ENCODE measurements around the gene UTP14C.
"Not testable (repeated sequence)": the region's sequence is repeated elsewhere in the genome, so short reads cannot be mapped to it uniquely, and the experiment has no call there.

UTP14C gene

DNA sequence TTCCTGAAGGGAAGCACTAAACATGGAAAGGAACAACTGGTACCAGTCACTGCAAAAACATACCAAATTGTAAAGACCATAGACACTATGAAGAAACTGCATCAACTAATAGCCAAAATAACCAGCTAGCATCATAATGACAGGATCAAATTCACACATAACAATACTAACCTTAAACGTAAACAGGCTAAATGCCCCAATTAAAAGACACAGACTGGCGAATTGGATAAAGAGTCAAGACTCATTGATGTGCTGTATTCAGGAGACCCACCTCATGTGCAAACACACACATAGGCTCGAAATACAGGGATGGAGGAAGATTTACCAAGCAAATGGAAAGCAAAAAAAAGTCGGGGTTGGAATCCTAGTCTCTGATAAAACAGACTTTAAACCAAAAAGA is 39.6 kb upstream of the UTP14C start:
- not testable (repeated sequence) for H3K18ac ChIP-seq (ENCODE audit: low read length); H3K9me3 ChIP-seq (replicated peaks in 1 of 2; ENCODE audit: control insufficient read depth in 2 of 2, insufficient read depth in 1 of 2, low read depth in 1 of 2, low read length in 2 of 2); H3K79me1 ChIP-seq (ENCODE audit: low read depth, low read length); H2BK120ac ChIP-seq (ENCODE audit: low read depth, low read length); H2BK5ac ChIP-seq (ENCODE audit: low read length); H3K36me3 ChIP-seq (replicated peaks in 1 of 2; ENCODE audit: control insufficient read depth in 2 of 2, insufficient read depth in 2 of 2, low read length in 2 of 2); H3K9ac ChIP-seq (ENCODE audit: low read depth, low read length, poor library complexity); H2BK15ac ChIP-seq (ENCODE audit: low read length); H3K27me3 ChIP-seq (ENCODE audit: control insufficient read depth in 3 of 3, insufficient read depth in 3 of 3, low read depth in 1 of 3, low read length in 3 of 3); H3K4me1 ChIP-seq (ENCODE audit: control insufficient read depth in 2 of 2, insufficient read depth in 1 of 2, low read depth in 1 of 2, low read length in 2 of 2); H2AK5ac ChIP-seq (ENCODE audit: low read depth, low read length); H4K8ac ChIP-seq (ENCODE audit: low read depth, low read length); H3K27ac ChIP-seq (replicated peaks; ENCODE audit: low read length); H3K14ac ChIP-seq (ENCODE audit: low read length); H2AFZ ChIP-seq (ENCODE audit: low read length); H2BK12ac ChIP-seq (ENCODE audit: low read length); H3K4ac ChIP-seq (ENCODE audit: low read length); H4K91ac ChIP-seq (ENCODE audit: low read depth, low read length, poor library complexity); H3K4me3 ChIP-seq (ENCODE audit: low read length in 2 of 2); DNase-seq (ENCODE audit: low spot score); H3K4me2 ChIP-seq (ENCODE audit: insufficient read depth, low read length, poor library complexity, severe bottlenecking); H3K23ac ChIP-seq (ENCODE audit: low read depth, low read length, poor library complexity)
- no CpG with 5 or more reads among the region's 4 CpGs for WGBS, 2 donors (ENCODE audit: extremely low coverage in 2 of 2, insufficient read length in 2 of 2, insufficient replicate concordance in 1 of 2)

DNA sequence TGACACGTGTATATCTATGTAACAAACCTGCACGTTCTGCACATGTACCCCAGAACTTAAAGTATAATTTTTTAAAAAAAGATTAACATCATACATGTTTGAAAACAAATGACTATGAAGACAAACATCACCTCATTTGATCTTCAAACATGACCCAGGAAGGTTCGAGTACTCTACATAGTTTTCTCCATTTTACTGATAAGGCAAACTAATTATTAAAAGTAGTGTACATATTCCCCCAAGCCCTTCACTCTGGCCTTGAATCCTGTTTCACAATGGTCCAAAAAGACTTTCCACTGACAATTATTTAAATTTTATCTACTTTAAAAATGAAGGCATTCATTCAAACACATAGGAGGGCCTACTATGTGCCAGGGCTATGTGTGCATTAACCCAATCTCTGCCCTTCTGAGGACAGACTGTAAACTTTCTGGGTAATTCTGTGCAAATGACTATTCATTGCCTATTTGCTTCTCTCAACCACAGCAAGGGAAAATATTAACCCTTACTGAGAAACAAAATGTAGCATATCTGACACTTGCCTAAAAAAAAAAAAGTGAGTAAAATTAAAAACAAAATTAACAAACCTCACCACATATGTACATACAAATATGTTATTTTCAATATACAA is 35.4 kb upstream of the UTP14C start:
- no peak overlapping the region for H3K4me3 ChIP-seq (ENCODE audit: low read length in 2 of 2)
- H3K4me2 ChIP-seq (ENCODE audit: insufficient read depth, low read length, poor library complexity, severe bottlenecking) = no peak overlapping the region
- no peak overlapping the region for H4K91ac ChIP-seq (ENCODE audit: low read depth, low read length, poor library complexity)
- no peak overlapping the region for H4K8ac ChIP-seq (ENCODE audit: low read depth, low read length)
- H3K27me3 ChIP-seq (ENCODE audit: control insufficient read depth in 3 of 3, insufficient read depth in 3 of 3, low read depth in 1 of 3, low read length in 3 of 3) = no peaks in the 10 kb centered on the region
- no peak overlapping the region for H2BK12ac ChIP-seq (ENCODE audit: low read length)
- H2AK5ac ChIP-seq (ENCODE audit: low read depth, low read length) = no peak overlapping the region
- H3K18ac ChIP-seq (ENCODE audit: low read length) = no peak overlapping the region
- H3K14ac ChIP-seq (ENCODE audit: low read length) = no peak overlapping the region
- no CpG with 5 or more reads among the region's 3 CpGs for whole genome bisulfite sequencing, 2 donors (ENCODE audit: extremely low coverage in 2 of 2, insufficient read length in 2 of 2, insufficient replicate concordance in 1 of 2)
- H3K4ac ChIP-seq (ENCODE audit: low read length) = no peak overlapping the region
- H3K23ac ChIP-seq (ENCODE audit: low read depth, low read length, poor library complexity) = no peak overlapping the region
- no peak overlapping the region for H3K9ac ChIP-seq (ENCODE audit: low read depth, low read length, poor library complexity)
- H2BK5ac ChIP-seq (ENCODE audit: low read length) = no peak overlapping the region
- no peak overlapping the region for H2BK120ac ChIP-seq (ENCODE audit: low read depth, low read length)
- no peaks in the 10 kb centered on the region for H3K4me1 ChIP-seq (ENCODE audit: control insufficient read depth in 2 of 2, insufficient read depth in 1 of 2, low read depth in 1 of 2, low read length in 2 of 2)
- no peak for DNase-seq (ENCODE audit: low spot score)
- no peaks in the 10 kb centered on the region for H3K79me1 ChIP-seq (ENCODE audit: low read depth, low read length)
- no peaks in the 10 kb centered on the region for H3K36me3 ChIP-seq (replicated peaks in 1 of 2; ENCODE audit: control insufficient read depth in 2 of 2, insufficient read depth in 2 of 2, low read length in 2 of 2)
- H2BK15ac ChIP-seq (ENCODE audit: low read length) = no peak overlapping the region
- no peak overlapping the region for H3K27ac ChIP-seq (replicated peaks; ENCODE audit: low read length)
- no peaks in the 10 kb centered on the region for H3K9me3 ChIP-seq (replicated peaks in 1 of 2; ENCODE audit: control insufficient read depth in 2 of 2, insufficient read depth in 1 of 2, low read depth in 1 of 2, low read length in 2 of 2)
- H2AFZ ChIP-seq (ENCODE audit: low read length) = no peak overlapping the region

DNA sequence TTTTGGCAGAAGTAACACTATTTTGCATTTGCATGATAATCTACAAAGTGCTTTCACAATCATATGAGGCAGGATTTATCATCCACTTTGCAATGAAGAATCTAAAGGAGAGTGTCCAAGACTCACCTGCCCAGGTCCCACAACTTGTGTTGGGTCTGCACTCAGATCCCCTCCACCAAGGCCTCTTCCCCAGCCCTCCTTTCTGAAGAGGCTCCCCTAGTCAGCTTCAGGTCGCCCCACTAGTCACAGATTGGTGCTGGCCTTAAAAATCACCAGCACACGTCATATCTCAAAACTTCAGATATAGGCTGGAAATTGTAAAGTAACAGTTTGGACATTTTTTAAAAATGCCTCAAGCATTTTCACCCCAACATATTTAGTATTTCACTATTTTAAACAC is 30.8 kb upstream of the UTP14C start:
- no peaks in the 10 kb centered on the region for H3K27me3 ChIP-seq (ENCODE audit: control insufficient read depth in 3 of 3, insufficient read depth in 3 of 3, low read depth in 1 of 3, low read length in 3 of 3)
- no peak overlapping the region for H2BK15ac ChIP-seq (ENCODE audit: low read length)
- H2AK5ac ChIP-seq (ENCODE audit: low read depth, low read length) = no peak overlapping the region
- H3K9ac ChIP-seq (ENCODE audit: low read depth, low read length, poor library complexity) = no peak overlapping the region
- H3K23ac ChIP-seq (ENCODE audit: low read depth, low read length, poor library complexity) = no peak overlapping the region
- WGBS, 2 donors (ENCODE audit: extremely low coverage in 2 of 2, insufficient read length in 2 of 2, insufficient replicate concordance in 1 of 2) = no CpG with 5 or more reads among the region's 2 CpGs
- H3K9me3 ChIP-seq (replicated peaks in 1 of 2; ENCODE audit: control insufficient read depth in 2 of 2, insufficient read depth in 1 of 2, low read depth in 1 of 2, low read length in 2 of 2) = no peaks in the 10 kb centered on the region
- H3K27ac ChIP-seq (replicated peaks; ENCODE audit: low read length) = no peak overlapping the region
- H2BK5ac ChIP-seq (ENCODE audit: low read length) = no peak overlapping the region
- no peak overlapping the region for H3K18ac ChIP-seq (ENCODE audit: low read length)
- DNase-seq (ENCODE audit: low spot score) = no peak
- no peak overlapping the region for H2AFZ ChIP-seq (ENCODE audit: low read length)
- H3K79me1 ChIP-seq (ENCODE audit: low read depth, low read length) = peaks cover 2% of the 10 kb centered on the region
- no peak overlapping the region for H2BK120ac ChIP-seq (ENCODE audit: low read depth, low read length)
- no peak overlapping the region for H4K8ac ChIP-seq (ENCODE audit: low read depth, low read length)
- H3K4me3 ChIP-seq (ENCODE audit: low read length in 2 of 2) = no peak overlapping the region
- no peak overlapping the region for H3K4ac ChIP-seq (ENCODE audit: low read length)
- no peak overlapping the region for H3K4me2 ChIP-seq (ENCODE audit: insufficient read depth, low read length, poor library complexity, severe bottlenecking)
- no peak overlapping the region for H2BK12ac ChIP-seq (ENCODE audit: low read length)
- H3K14ac ChIP-seq (ENCODE audit: low read length) = no peak overlapping the region
- H4K91ac ChIP-seq (ENCODE audit: low read depth, low read length, poor library complexity) = no peak overlapping the region
- H3K36me3 ChIP-seq (replicated peaks in 1 of 2; ENCODE audit: control insufficient read depth in 2 of 2, insufficient read depth in 2 of 2, low read length in 2 of 2) = no peaks in the 10 kb centered on the region
- H3K4me1 ChIP-seq (ENCODE audit: control insufficient read depth in 2 of 2, insufficient read depth in 1 of 2, low read depth in 1 of 2, low read length in 2 of 2) = peaks cover under 1 to 19% of the 10 kb centered on the region in 2 donors

DNA sequence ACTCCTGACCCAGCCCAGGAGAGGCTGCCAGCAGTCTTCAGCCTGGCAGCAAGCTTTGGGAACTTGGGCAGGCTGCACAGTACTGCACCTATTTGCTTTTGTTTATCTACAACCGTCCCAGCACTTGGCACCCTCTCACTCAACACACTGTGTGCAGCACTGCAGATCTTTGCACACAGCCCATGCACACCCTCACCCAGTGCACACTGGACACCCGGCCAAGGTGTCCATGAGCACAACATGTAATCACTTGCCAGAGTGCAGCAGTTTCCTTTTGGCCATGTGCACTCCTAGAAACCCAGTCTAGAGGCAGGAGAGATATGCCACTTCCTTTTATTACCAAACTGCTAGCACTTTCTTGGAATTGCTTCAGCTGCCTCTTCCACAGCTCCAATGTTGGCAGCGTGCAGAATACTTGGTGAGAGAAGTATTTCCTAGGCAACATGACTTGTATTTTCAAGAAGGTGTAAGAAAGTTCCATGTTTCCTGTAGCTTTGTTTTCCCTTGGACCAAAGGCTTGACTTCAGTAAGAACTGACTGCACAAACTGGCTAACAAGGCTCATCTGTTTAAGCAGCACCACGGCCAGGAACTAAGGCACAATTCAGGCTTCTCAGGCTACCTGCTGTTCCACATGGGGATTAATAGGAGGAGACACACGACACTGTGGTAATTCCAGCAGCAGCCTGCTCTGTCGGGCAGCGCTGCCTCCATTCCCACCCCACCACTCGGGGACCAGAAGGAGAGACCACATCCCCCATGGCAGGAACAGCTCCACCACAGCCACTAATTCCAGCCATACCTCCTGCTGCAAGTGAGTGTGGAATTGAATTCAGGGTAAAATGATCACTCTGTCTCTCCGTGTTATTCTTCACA is 28.6 kb upstream of the UTP14C start:
- Histone ChIP-seq H3K4me1 (ENCODE audit: control insufficient read depth in 2 of 2, insufficient read depth in 1 of 2, low read depth in 1 of 2, low read length in 2 of 2) (peaks cover 4 to 27% of the 10 kb centered on the region in 2 donors), H2BK5ac (ENCODE audit: low read length) (no peak overlapping the region), H3K9ac (ENCODE audit: low read depth, low read length, poor library complexity) (peak overlapping the region; percentile 34), H3K79me1 (ENCODE audit: low read depth, low read length) (peaks cover 2% of the 10 kb centered on the region), H2AFZ (ENCODE audit: low read length) (no peak overlapping the region), H3K4ac (ENCODE audit: low read length) (no peak overlapping the region), H3K4me3 (ENCODE audit: low read length in 2 of 2) (no peak overlapping the region), H3K36me3 (replicated peaks in 1 of 2; ENCODE audit: control insufficient read depth in 2 of 2, insufficient read depth in 2 of 2, low read length in 2 of 2) (no peaks in the 10 kb centered on the region), H2BK120ac (ENCODE audit: low read depth, low read length) (no peak overlapping the region), H3K18ac (ENCODE audit: low read length) (no peak overlapping the region), H3K4me2 (ENCODE audit: insufficient read depth, low read length, poor library complexity, severe bottlenecking) (no peak overlapping the region), H4K91ac (ENCODE audit: low read depth, low read length, poor library complexity) (no peak overlapping the region), H3K27me3 (ENCODE audit: control insufficient read depth in 3 of 3, insufficient read depth in 3 of 3, low read depth in 1 of 3, low read length in 3 of 3) (peaks cover 0 to 5% (median 0%) of the 10 kb centered on the region in 3 experiments), H2BK12ac (ENCODE audit: low read length) (no peak overlapping the region), H3K27ac (replicated peaks; ENCODE audit: low read length) (no peak overlapping the region), H3K9me3 (replicated peaks in 1 of 2; ENCODE audit: control insufficient read depth in 2 of 2, insufficient read depth in 1 of 2, low read depth in 1 of 2, low read length in 2 of 2) (no peaks in the 10 kb centered on the region), H2BK15ac (ENCODE audit: low read length) (no peak overlapping the region), H3K23ac (ENCODE audit: low read depth, low read length, poor library complexity) (peak overlapping the region; percentile 7), H4K8ac (ENCODE audit: low read depth, low read length) (peak overlapping the region; percentile 83), H2AK5ac (ENCODE audit: low read depth, low read length) (no peak overlapping the region), H3K14ac (ENCODE audit: low read length) (no peak overlapping the region)
- no peak for DNase-seq (ENCODE audit: low spot score)
- no CpG with 5 or more reads among the region's 9 CpGs for WGBS, 2 donors (ENCODE audit: extremely low coverage in 2 of 2, insufficient read length in 2 of 2, insufficient replicate concordance in 1 of 2)
